Motor neuron (in vitro differentiated cells): ENCODE data around the gene ATG101. TPM values are rescaled to one million over a fixed set of nuclear protein-coding genes. Genes with fewer than 3 reads are reported as not detected.
"Not testable (repeated sequence)": the region's sequence is repeated elsewhere in the genome, so short reads cannot be mapped to it uniquely, and the experiment has no call there.

ENCODE experiments used
- ATAC-seq, 8 experiments: fragments of 200-7000 bp; cut with Tn5 transposase; replicated peaks in 6 of 8; 2 replicates each; pipeline ENCODE4 v1.8.0; 2021; ENCODE audit warnings: mild to moderate bottlenecking in 8 of 8, moderate library complexity in 8 of 8
- H3K27ac ChIP-seq, 2 donors: fragments of 250-450 bp; sonication (Bioruptor Pico); 2 replicates each; pipeline ENCODE4 v1.9.0; 2021; ENCODE audit warnings: antibody characterized with exemption in 2 of 2, mild to moderate bottlenecking in 2 of 2, moderate library complexity in 1 of 2
- H3K4me1 ChIP-seq, 2 donors: fragments of 250-450 bp; sonication (Bioruptor Pico); replicated peaks in 1 of 2; 2 replicates each; pipeline ENCODE4 v1.6.1; 2021; ENCODE audit warnings: antibody characterized with exemption in 2 of 2, mild to moderate bottlenecking in 2 of 2, moderate library complexity in 1 of 2
- H3K4me3 ChIP-seq, 5 donors: fragments of 250-450 bp; sonication (Bioruptor Pico); 2 replicates each; pipeline ENCODE4 v1.9.0; 2021; ENCODE audit warnings: antibody characterized with exemption in 5 of 5, mild to moderate bottlenecking in 5 of 5, moderate library complexity in 4 of 5
- WGBS, 10 experiments: fragments of 450-650 bp; shearing (Covaris generic); methylation state at CpG; one replicate each; pipeline ENCODE4 v1.0.0; 2022; 5-methylcytosine and 5-hydroxymethylcytosine counted together
- in situ Hi-C, 9 experiments: fragments of 400-800 bp; cut with MboI; loops; one replicate each; pipeline ENCODE4 v1.15.0; 2021; ENCODE audit warnings: low sequenced_read_pairs in 9 of 9, low pct_unique_long_range_greater_than_20kb in 2 of 9; ENCODE audit not compliant: unreplicated experiment in 9 of 9
- total RNA-seq, 8 experiments: library from RNA; unstranded; fragments of 300-600 nt; gene quantifications; 2 replicates each; pipeline versions ENCODE4 v1.2.3 to v1.2.4, GENCODE V29; 2022

Gene ATG101
- total RNA-seq, 8 experiments from 2014 or later: 27.4 to 55.1 (median 35.8) TPM

DNA sequence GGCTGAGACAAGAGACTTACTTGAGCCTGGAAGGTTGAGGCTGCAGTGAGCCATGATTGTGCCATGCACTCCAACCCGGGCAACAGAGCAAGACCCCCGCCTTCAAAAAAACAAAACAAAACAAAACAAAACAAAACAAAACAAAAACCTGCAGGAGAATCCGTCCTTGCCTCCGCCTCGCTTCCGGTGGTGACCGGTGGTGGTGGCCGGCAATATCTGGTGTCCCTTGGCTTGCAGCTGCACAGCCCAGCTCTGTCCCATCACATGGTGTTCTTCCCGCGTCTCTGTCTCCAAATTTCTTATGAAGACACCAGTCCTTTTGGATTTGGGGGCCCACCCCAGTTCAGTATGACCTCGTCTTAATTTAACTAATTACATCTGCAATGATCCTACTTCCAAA, 19.7 kb downstream of the ATG101 start:
- Histone ChIP-seq H3K4me1 (no peaks in the 10 kb centered on the region), H3K4me3 (no peak overlapping the region), H3K27ac (no peak overlapping the region)
- in situ Hi-C loops: loop anchor here in 2 of 9 experiments (10.0 kb wide), 1 partner anchor 65 kb away; no protein-coding TSS in a partner anchor
- ATAC-seq: no peak
- WGBS, 10 experiments: 56 to 100% (median 80%) methylated on average over 2 to 9 of the region's 11 CpGs; no CpG with 5 or more reads in 1 of the 10 experiments

DNA sequence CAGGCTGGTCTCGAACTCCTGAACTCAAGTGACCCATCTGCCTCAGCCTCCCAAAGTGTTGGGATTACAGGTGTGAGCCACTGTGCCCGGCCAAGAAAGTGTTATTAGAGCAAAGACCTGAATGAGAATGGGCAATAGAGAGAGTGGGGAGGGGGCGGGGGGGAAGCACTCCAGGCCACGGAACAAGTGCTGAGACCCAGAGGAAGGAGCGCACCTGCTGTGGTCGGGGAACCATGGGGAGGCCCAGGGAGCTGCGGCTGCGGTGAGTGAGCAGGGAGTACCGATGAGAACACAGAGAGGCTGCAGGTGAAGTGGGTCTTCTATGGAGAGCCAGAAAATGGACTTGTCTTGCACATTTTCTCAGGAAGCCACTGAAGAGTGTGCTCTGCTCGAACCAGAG, 20.5 kb downstream of the ATG101 start:
- no peaks in the 10 kb centered on the region for H3K4me1 ChIP-seq
- no peak overlapping the region for H3K27ac ChIP-seq
- H3K4me3 ChIP-seq: no peak overlapping the region
- in situ Hi-C loops: no loop called here
- no peak for ATAC-seq
- WGBS, 10 experiments: 20 to 100% (median 80%) methylated on average over 1 to 5 of the region's 10 CpGs; no CpG with 5 or more reads in 4 of the 10 experiments

DNA sequence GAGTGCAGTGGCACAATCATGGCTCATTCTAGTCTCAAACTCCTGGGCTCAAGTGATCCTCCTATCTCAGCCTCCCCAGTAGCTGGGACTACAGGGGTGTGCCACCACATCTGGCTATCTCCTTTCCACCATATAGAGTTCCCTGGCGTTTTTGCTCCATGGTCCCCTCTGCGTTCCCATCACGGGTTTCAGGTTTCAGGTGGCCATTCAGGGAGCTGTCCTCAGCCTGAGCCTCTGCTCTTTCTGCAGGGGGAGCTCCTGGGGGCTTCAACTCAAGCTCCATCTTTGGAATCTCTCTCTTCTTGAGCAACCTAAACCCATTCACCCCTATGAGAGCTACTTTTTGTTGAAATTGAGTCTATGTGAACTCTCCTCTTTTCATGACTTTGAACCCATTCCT, 21.3 kb downstream of the ATG101 start:
- Histone ChIP-seq H3K4me3 (no peak overlapping the region), H3K4me1 (no peaks in the 10 kb centered on the region), H3K27ac (no peak overlapping the region)
- WGBS, 10 experiments: 0 to 43% (median 20%) methylated on average over 1 to 3 of the region's 3 CpGs; no CpG with 5 or more reads in 5 of the 10 experiments
- no peak for ATAC-seq
- in situ Hi-C loops: no loop called here

DNA sequence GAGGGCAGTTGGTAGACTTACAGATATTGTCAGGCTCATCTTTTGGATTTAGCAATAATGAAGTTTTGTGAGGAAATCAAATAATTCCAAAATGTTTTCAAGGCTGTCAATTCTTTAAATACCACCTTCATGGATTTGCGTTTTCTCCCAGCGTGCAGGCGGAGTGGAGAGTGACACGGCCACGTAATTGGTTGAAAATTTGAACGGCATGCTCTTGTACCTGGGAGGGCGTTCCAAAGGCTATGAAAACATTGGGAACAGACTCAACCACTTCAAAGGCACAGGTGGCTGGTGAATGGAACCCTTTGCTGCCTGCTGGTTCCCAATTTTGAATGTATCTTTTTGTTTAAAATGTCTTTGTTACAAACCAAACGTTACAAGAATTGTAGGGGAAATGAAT, 22.1 kb downstream of the ATG101 start:
- WGBS, 10 experiments: 49 to 81% (median 70%) methylated on average over 1 to 8 of the region's 8 CpGs; no CpG with 5 or more reads in 1 of the 10 experiments
- Histone ChIP-seq H3K4me3 (no peak overlapping the region), H3K27ac (no peak overlapping the region), H3K4me1 (no peaks in the 10 kb centered on the region)
- ATAC-seq: no peak
- in situ Hi-C loops: no loop called here

DNA sequence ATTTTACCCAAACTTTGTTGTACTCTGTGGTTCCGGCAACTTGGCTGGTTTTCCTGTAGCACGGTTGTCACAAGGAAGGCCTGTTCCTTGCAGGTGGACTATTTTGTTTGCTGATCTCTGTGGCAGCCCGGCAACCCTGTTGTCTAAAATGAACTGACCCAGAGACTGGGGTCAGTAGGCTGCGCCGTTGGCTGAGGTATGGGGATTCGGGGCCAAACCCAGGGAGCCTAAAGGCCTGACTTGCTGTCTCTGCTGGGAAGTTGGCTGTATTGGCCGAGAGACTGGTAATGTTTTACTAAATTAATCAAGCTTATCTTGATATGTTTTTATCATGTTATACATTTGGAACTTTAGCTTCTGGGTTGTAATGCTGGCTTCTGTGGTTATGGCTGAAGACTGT, 23.6 kb downstream of the ATG101 start:
- no peak for ATAC-seq
- Histone ChIP-seq H3K27ac (no peak overlapping the region), H3K4me3 (no peak overlapping the region), H3K4me1 (no peaks in the 10 kb centered on the region)
- in situ Hi-C loops: no loop called here
- 40 to 100% (median 82%) methylated on average over 1 to 7 of the region's 7 CpGs; no CpG with 5 or more reads in 3 of the 10 experiments for WGBS, 10 experiments

DNA sequence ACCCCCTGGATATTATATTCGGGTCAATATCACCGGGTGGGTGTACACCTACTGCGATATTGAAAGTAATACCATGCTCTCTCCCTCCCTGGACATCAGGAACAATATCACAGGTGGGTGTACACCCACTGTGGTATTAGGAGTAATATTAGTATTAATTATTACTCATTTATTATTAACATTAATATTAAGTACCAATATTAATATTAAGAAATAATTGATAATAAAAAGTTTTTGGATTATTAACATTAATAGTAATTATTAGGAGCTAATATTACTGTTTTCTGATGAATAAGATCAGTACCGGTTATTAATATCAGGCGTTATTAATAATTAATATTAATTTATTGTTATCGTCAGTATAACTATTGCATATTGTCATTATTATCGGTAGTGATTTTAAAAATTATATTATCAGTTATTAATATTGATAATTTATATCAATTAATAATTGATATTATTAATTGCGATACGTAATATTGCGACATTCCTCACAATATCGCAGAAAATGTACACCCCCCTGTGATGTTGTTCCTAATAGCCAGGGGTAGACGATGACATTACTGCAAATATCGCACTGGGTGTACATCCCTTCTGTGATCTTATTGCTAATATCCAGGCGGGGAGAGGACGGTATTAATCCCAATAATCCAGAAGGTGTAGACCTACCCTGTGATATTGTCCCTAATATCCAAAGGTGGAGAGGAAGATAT, 26.7 kb downstream of the ATG101 start:
- in situ Hi-C loops: no loop called here
- H3K27ac ChIP-seq: no peak overlapping the region
- H3K4me3 ChIP-seq: no peak overlapping the region
- 61 to 94% (median 83%) methylated on average over 10 to 15 of the region's 15 CpGs for WGBS, 10 experiments
- no peaks in the 10 kb centered on the region for H3K4me1 ChIP-seq
- no peak for ATAC-seq

DNA sequence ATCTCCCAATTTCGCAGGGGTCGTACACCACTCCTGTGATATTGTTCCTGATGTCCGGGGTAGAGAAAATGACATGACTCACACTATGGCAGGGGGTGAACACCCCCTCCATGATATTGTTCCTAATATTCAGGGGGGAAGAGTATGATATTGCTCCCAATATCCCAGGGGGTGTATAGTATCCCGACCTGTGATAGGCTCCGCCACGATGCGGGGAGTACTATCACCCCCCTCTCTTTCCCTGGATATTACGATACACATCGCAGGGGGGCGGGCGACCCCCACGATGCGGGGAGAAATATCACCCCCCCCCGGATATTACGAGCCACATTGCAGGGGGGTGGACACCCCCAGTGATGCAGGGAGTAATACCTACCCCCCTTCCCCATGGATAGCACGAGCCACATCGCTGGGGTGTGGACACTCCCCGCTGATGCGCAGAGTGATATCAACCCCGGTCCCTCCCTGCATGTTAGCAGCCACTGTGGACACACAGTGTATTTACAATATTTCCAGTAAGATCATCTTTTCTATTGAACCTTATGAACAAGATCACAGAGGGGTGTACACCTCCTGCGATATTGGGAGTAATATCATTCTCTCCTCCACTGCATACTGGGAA, 27.4 kb downstream of the ATG101 start:
- H3K4me3 ChIP-seq: no peak overlapping the region
- ATAC-seq: no peak
- in situ Hi-C loops: no loop called here
- WGBS, 10 experiments: 40 to 93% (median 74%) methylated on average over 1 to 10 of the region's 21 CpGs; no CpG with 5 or more reads in 1 of the 10 experiments
- H3K4me1 ChIP-seq: no peaks in the 10 kb centered on the region
- no peak overlapping the region for H3K27ac ChIP-seq

DNA sequence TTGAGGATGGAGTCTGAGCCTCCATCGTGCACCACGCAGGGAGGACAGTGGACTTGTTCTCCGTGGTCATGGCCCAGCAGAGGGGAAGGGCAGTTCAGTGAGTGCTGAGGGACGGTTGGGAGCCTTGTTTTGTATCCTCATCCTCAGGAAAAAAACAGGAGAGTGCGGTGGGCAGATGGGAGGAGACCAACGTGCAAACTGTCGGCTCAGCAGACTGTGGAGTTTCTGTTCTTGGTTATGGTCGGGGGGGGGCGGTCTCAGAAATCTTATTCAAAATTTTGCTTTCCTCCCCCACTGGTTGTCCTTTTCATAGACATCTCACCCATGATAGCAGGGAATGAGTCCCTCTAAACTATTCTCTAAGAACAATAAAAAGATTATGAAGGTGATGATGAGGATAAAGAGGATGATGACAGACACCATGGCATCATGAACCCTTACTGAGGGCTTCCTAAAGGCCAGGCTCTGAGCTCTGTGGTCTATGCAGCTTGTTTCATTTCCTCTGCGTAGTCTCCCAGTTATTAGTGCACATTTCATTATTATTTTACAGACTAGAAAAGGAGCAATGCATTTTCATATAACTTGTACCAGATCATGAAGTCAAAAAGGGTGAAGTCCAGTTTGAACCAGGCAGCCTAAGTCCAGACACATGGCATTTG, 34.8 kb downstream of the ATG101 start:
- H3K27ac ChIP-seq, H3K4me1 ChIP-seq, in situ Hi-C loops, H3K4me3 ChIP-seq, ATAC-seq: not testable (repeated sequence)
- 49 to 100% (median 75%) methylated on average over 1 to 7 of the region's 10 CpGs; no CpG with 5 or more reads in 5 of the 10 experiments for WGBS, 10 experiments

DNA sequence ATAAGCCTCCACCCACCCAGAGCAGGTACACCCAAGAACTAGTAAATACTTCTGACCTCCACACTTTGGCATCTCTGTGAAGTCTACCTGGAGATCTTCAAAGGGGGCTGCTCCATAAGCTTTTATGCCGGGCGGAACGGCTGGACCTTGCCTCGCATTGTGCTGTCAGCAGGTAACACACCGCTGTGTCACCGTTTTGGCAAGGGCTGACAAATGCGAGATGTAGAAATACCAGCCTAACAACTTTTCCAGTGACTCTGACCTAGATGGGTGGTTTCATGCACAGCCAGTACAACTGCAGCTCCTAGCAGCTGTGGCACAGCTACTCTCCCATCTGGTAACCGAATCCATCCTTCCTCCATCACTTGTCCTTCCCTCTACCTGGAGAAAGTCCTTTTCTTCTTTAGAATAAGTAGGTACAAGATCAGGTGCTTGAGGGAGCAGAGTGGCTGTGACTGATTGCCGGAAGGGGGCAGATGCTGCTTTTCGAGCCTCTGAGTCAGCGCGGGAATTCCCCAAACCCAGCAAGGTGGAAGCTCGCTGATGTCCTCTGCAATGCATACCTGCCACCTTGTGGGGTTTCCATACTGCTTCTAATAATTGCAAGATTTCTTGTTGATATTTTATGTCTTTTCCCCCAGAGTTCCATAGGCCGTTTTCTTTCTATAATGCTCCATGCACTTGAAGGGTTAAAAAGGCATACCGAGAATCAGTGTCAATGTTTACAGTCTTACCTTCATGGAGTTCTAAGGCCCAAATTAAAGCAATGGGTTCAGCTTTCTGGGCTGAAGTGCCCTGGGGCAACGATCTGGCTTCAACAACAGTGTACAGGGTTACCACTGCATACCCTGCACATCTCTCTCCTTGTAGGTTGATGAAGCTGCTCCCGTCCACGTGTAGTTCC, 46.7 kb downstream of the ATG101 start:
- 17 to 73% (median 51%) methylated on average over 1 to 10 of the region's 18 CpGs; no CpG with 5 or more reads in 3 of the 10 experiments for WGBS, 10 experiments
- ATAC-seq, H3K27ac ChIP-seq, in situ Hi-C loops, H3K4me3 ChIP-seq, H3K4me1 ChIP-seq: not testable (repeated sequence)

DNA sequence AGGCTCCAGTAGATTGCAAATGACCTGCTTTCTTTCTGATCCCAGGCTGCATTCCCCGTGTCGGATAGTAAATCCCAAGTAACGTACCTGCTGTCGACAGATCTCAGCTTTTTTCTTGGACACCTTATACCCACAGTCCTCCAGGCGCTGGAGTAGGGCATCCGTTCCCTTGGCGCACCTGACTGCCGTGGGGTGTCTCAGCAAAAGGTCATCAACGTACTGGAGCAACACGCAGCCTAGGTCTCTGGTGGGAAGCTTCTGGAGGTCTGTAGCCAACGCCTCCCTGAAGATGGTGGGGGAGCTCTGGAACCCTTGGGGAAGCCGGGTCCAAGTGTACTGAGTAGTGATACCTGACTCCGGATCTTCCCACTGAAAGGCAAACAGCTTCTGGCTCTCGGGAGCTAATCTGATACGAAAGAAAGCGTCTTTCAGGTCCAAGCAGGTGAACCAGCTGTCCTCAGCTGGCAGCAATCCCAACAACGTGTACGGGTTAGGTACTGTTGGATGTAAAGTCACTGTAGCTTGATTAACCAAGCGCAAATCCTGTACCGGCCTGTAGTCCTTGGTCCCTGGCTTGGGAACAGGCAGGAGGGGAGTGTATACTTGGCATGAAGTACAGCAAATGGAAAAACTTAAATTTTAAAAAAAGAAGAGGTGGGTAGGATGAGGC, 48.2 kb downstream of the ATG101 start:
- H3K4me1 ChIP-seq, H3K27ac ChIP-seq, ATAC-seq, H3K4me3 ChIP-seq, in situ Hi-C loops: not testable (repeated sequence)
- 70 to 93% (median 86%) methylated on average over 2 to 9 of the region's 20 CpGs for WGBS, 10 experiments

DNA sequence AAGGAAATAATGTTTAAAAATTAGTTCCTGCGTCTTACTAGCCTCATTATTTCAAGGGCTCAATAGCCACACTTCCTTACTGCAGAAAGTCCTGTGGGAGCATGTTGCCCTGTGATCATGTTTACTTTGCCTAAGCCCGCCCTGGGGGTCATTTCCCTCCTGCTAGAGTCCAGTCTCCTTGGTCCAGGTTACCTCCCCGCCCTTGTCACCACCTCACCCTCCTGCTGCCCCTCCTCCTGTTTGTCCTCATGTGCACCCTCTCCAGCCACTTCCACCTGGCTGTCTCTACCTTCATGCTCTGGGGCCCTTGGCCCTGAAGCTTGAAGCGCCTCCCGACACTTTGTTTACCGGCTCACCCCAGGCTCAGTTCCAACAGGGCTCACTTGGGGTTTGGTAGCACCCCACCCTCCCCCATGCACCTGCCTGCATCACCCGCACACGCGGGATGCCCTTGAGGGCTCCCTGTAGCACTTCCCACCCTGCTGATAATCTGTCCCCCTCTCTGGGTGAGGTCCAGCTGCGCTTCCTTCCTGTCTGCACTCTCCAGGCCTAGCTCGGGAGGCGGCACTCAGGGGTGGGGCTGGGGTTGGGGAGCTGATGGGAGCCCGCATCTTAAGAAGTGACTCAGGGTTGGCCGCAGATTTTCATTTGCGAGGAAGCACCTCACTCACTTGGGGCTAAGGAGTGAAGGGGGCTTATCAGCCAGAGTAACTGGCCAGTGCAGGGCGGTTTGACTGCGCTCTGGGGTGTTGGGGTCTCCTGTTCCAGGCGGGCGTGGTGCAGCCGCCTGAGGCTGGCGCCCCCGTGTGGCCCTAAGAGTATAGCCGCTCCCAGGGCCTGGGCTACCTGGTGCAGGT, 49.8 kb downstream of the ATG101 start:
- Histone ChIP-seq H3K27ac (no peak overlapping the region), H3K4me1 (no peaks in the 10 kb centered on the region), H3K4me3 (no peak overlapping the region)
- 0 to 100% (median 84%) methylated on average over 1 to 6 of the region's 23 CpGs; no CpG with 5 or more reads in 3 of the 10 experiments for WGBS, 10 experiments
- ATAC-seq: peak in 4 of 8 experiments; percentile 36 to 80 (median 62)
- in situ Hi-C loops: no loop called here
